Left ventricle myocardium inferior (tissue), 1 donor: ENCODE data around the gene FREM1. TPM values are rescaled to one million over a fixed set of nuclear protein-coding genes. Genes with fewer than 3 reads are reported as not detected.

Experiments used
- DNase-seq: peaks from one replicate; pipeline ENCODE4 v3.0.0-alpha.2; 2020
- H3K27ac ChIP-seq: fragments of 200-600 bp; replicated peaks from 2 replicates; pipeline ENCODE4 v1.8.0; 2021
- H3K27me3 ChIP-seq: fragments of 200-600 bp; 2 replicates; pipeline ENCODE4 v1.8.0; 2021; ENCODE audit warnings: low read depth
- H3K36me3 ChIP-seq: fragments of 200-600 bp; 2 replicates; pipeline ENCODE4 v1.8.0; 2021
- H3K4me1 ChIP-seq: fragments of 200-600 bp; 2 replicates; pipeline ENCODE4 v1.8.0; 2021
- H3K4me3 ChIP-seq: fragments of 200-600 bp; 2 replicates; pipeline ENCODE4 v1.8.0; 2021; ENCODE audit warnings: mild to moderate bottlenecking, moderate library complexity
- H3K9me3 ChIP-seq: fragments of 200-600 bp; replicated peaks from 2 replicates; pipeline ENCODE4 v1.8.0; 2021
- intact Hi-C: fragments of 100-400 bp; cut with micrococcal nuclease; formaldehyde crosslinking; loops from one replicate; pipeline ENCODE4 v1.11.0; 2022
- total RNA-seq: library from RNA; stranded (reverse); fragmentation: NEBNext Ultra II Directional; extraction: Animal tissue kit (Norgen Biotek cat#: 25700); gene quantifications from one replicate; pipeline ENCODE4 v1.2.1, GENCODE V29; 2021
- TF ChIP-seq, protein P1 (sequence below): fragments of 200-600 bp; IDR thresholded peaks from 2 replicates; pipeline ENCODE4 v1.8.0; 2021; ENCODE audit warnings: antibody characterized with exemption, mild to moderate bottlenecking, borderline replicate concordance
- donor health status: DM: no; HTN: yes; CAD: no; lungs with severe emphysema.

The FREM1 gene
- total RNA-seq, 1 donor from 2014 or later = 3.0 TPM

DNA sequence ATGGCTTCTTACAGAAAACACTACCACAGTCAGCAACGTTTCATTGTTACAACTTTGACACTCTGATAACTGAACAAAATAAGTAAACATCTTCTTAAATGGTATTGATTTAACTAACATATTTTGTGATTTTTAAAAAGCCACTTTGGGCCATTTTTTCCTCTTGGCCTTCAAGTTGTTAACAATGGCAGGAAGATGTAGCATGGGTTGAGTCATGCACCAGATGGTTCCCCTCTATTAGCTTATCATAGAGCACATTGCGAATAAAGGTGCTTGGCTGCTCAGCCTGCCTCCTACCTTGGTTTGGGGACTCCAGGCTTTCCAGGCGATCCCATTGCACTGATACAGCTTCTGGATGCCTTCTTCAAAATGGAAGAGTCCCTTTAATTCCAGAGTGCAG is 163.6 kb downstream of the FREM1 start:
- H3K9me3 ChIP-seq = no peaks in the 10 kb centered on the region
- peaks cover 6% of the 10 kb centered on the region for H3K27me3 ChIP-seq
- H3K4me3 ChIP-seq = no peak overlapping the region
- no peaks in the 10 kb centered on the region for H3K4me1 ChIP-seq
- H3K36me3 ChIP-seq = no peaks in the 10 kb centered on the region
- no peak for DNase-seq
- intact Hi-C loops = no loop called here
- TF ChIP-seq, protein P1, sequence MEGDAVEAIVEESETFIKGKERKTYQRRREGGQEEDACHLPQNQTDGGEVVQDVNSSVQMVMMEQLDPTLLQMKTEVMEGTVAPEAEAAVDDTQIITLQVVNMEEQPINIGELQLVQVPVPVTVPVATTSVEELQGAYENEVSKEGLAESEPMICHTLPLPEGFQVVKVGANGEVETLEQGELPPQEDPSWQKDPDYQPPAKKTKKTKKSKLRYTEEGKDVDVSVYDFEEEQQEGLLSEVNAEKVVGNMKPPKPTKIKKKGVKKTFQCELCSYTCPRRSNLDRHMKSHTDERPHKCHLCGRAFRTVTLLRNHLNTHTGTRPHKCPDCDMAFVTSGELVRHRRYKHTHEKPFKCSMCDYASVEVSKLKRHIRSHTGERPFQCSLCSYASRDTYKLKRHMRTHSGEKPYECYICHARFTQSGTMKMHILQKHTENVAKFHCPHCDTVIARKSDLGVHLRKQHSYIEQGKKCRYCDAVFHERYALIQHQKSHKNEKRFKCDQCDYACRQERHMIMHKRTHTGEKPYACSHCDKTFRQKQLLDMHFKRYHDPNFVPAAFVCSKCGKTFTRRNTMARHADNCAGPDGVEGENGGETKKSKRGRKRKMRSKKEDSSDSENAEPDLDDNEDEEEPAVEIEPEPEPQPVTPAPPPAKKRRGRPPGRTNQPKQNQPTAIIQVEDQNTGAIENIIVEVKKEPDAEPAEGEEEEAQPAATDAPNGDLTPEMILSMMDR = no peak
- H3K27ac ChIP-seq = no peak overlapping the region

- Histone ChIP-seq H3K36me3 (no peaks in the 10 kb centered on the region), H3K9me3 (no peaks in the 10 kb centered on the region), H3K27me3 (peaks cover 4% of the 10 kb centered on the region), H3K27ac (no peak overlapping the region), H3K4me1 (no peaks in the 10 kb centered on the region), H3K4me3 (no peak overlapping the region)
- TF ChIP-seq, protein P1 = no peak
- no peak for DNase-seq
- intact Hi-C loops = no loop called here
Observed at GRCh38 chr9:14744768-14745167, 165.5 kb downstream of the FREM1 start.

- H3K9me3 ChIP-seq = no peaks in the 10 kb centered on the region
- no peaks in the 10 kb centered on the region for H3K27me3 ChIP-seq
- no peak overlapping the region for H3K4me3 ChIP-seq
- H3K27ac ChIP-seq = no peak overlapping the region
- no peak for DNase-seq
- intact Hi-C loops = no loop called here
- H3K36me3 ChIP-seq = no peaks in the 10 kb centered on the region
- H3K4me1 ChIP-seq = no peaks in the 10 kb centered on the region
- TF ChIP-seq, protein P1 = no peak
Observed at GRCh38 chr9:14741369-14741768, 168.9 kb downstream of the FREM1 start.

DNA sequence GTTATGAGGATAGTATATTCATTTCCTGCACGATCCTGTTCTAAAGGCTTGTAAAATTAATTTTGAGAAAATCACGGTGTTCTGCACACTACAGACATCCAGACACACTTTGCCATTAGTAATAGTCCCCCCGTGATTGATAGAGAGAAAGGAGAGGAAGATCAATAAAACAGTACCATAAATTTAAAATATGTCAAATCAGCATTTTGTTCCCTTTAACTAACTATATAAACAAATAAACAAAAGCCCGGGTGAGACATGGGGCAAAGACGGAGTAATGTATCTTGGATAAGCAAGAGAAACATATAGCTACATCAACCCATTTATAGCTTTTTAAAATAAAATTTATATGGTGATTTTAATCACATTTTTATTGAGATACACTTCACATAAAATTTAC is 177.1 kb downstream of the FREM1 start:
- DNase-seq = no peak
- intact Hi-C loops = no loop called here
- H3K27me3 ChIP-seq = no peaks in the 10 kb centered on the region
- TF ChIP-seq, protein P1 = no peak
- no peak overlapping the region for H3K4me3 ChIP-seq
- no peak overlapping the region for H3K27ac ChIP-seq
- no peaks in the 10 kb centered on the region for H3K36me3 ChIP-seq
- no peaks in the 10 kb centered on the region for H3K9me3 ChIP-seq
- no peaks in the 10 kb centered on the region for H3K4me1 ChIP-seq

- intact Hi-C loops = no loop called here
- Histone ChIP-seq H3K36me3 (no peaks in the 10 kb centered on the region), H3K4me3 (no peak overlapping the region), H3K4me1 (no peaks in the 10 kb centered on the region), H3K9me3 (no peaks in the 10 kb centered on the region), H3K27me3 (no peaks in the 10 kb centered on the region), H3K27ac (peak overlapping the region; percentile 6)
- TF ChIP-seq, protein P1 = no peak
- no peak for DNase-seq
Observed at GRCh38 chr9:14731294-14731981, 178.8 kb downstream of the FREM1 start.
